Measurements from ENCODE around the gene SYNPR. TPM values are rescaled to one million over a fixed set of nuclear protein-coding genes. Genes with fewer than 3 reads are reported as not detected.
A peak's percentile ranks its signal among the peaks of the same experiment; 100 is the strongest.

Gene SYNPR
- polyA plus RNA-seq, 5 donors: 0.10 to 0.27 (median 0.25) TPM

DNA sequence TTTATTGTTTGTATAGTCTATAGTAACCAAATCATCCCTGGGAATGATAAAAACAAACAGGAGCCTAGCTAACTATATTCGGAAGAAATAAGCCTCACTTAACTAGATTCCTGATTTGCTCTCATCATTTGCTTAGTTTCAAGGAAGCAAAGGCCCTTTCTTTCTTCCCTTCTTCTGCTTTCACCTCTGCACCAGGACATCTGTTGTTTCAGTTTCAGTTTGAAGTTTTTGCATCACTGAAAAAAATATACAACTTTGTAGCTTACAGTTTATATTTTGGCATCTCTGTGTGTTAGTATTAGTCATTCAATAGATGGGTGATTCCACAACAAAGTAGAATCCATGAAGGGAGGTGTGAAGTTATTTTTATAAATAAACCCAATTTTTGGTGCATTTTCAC lies 260.8 kb downstream of the SYNPR start:
- DNase-seq: peak in 1 of 2 donors; percentile 1

- DNase-seq: no peak
Observed at GRCh38 chr3:63555767-63556166, 277.7 kb downstream of the SYNPR start.

DNA sequence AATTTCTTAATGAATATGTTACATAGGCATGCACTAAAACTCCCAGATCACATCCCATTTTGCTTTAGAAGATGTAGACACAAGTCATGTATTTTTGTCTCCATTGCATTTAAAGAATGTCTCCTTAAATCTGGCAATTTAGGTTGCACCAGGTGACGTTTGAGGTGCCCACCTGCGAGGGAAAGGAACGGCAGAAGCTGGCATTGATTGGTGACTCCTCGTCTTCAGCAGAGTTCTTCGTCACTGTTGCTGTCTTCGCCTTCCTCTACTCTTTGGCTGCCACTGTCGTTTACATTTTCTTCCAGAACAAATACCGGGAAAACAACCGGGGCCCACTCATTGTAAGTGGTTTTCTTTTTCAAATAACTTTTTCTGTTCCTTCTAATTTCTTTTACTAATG lies 278.3 kb downstream of the SYNPR start:
- DNase-seq: no peak

GRCh38 chr3:63557912-63558311 lies 279.8 kb downstream of the SYNPR start:
- DNase-seq: no peak

DNA sequence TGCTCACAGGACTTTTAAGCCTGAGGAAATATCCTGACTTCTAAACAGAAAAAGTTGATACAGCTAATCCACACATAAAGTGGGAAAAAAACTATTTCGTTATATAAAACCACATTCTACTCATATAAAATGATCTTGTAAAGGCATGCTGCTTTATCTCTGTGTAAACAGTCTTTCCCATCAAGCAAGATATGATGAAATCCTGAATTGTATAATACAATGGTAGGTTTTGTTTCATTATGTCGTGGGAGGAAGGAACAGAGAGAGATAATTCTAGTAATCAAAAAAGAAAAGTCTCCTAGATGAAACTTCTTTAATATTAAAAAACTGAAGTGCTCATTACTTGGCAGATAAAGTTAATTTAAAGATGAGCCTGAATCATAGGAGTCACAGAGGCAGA lies 281.8 kb downstream of the SYNPR start:
- DNase-seq: no peak

GRCh38 chr3:63561879-63562278 lies 283.8 kb downstream of the SYNPR start:
- no peak for DNase-seq

DNA sequence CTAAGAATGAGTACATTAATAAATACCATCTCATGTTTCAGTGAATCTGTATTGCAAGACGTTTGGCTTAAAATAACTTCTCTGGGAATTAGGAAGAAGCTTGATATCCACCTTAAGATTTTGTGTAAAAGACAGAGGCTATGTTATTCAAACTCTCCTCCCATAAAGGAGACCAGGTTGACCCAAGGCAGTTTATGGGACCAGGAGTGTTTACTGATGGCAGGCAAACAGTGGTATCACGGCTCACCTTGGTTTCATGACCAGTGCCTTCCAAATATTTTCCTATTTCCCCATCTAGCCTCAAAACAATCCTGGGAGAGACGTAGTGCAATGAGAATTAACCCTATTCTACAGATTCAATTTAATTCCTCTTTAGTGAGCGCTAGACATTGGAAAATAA lies 284.2 kb downstream of the SYNPR start:
- DNase-seq: no peak

DNA sequence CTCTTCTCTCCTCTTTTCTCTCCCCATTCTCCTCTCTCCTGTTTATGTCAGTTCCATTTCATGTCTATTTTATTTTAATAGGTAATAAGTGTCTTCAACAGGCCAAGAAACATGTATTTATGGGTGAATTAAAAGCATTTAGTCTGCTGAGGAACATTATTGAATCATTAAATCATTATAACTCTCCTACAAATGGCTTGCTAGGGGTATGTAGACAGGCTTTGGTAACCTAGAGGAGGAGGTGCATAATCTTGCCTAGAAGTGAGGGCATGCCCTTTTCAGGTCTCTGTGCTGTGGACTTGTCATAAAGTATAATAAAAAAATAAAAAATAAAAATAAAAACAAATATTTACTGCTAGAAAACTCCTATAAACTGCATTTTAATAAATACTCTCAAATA lies 285.5 kb downstream of the SYNPR start:
- DNase-seq: no peak

- no peak for DNase-seq
Observed at GRCh38 chr3:63565220-63565619, 287.1 kb downstream of the SYNPR start.

- no peak for DNase-seq
Observed at GRCh38 chr3:63571682-63572081, 293.6 kb downstream of the SYNPR start.

- peak; percentile 15 to 31 for DNase-seq
Observed at GRCh38 chr3:63576846-63577245, 298.7 kb downstream of the SYNPR start.

DNA sequence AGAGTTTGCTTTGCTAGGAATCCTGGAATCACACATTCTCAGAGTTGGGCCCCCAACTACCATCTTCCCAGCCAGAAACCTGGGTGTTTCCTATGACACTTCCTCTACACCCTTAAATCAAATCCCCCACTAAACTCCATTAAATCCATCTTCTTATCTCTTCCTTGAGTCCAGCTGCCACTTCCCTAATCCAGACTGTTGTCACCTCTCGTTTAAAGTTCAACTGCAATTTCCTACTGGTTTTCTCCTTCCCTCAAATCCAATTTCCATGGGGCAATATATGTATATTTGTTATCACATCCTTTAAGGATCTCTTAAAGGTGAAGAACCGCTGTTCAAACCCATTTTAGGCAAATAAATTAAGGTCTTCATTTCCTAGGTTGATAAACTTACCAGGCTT lies 300.8 kb downstream of the SYNPR start:
- DNase-seq: no peak

- DNase-seq: no peak
Observed at GRCh38 chr3:63580151-63580550, 302.0 kb downstream of the SYNPR start.

DNA sequence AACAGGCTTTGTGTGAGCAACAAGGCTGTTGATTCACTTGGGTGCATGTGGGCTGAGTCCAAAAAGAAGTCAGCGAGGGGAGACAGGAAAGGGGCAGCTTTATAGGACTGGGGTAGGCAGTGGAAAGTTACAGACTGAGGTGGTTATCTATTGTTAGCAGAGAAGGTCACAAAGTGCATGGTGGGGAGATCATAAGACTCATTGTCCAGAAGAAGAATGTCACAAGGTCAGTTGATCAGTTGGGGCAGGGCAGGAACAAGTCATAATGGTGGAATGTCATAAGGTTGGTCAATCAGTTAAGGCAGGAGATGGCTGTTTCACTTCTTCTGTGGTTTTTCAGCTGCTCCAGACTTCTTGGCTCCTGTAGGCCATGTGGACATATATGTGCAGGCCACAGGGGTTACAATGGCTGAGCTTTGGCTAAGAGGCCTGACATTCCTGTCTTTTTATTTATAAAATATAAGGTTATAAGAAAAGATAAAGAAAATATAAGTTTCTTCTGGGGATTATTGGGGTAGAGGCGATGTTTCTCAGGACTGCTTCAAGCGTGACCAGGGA lies 304.9 kb downstream of the SYNPR start:
- no peak for DNase-seq

GRCh38 chr3:63584681-63585080 lies 306.6 kb downstream of the SYNPR start:
- DNase-seq: no peak

DNA sequence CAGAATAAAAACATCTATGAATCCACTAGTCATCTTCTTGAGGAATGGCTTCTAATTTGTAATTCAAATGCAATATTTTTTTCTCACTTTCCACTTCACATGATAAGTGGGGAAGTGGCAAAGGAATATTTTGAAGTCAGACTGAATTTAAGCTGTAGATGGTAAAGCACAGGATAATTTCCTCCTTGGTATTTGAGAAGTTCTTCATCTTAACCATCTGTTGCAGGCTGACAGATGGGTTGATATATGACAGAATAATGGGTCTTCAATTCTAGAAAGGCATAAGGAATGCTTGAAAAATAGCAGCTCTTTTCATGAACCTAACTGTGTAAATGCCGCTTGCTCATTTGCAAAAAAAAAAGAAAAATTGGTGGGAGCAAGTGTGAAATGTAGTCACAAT lies 307.8 kb downstream of the SYNPR start:
- no peak for DNase-seq

DNA sequence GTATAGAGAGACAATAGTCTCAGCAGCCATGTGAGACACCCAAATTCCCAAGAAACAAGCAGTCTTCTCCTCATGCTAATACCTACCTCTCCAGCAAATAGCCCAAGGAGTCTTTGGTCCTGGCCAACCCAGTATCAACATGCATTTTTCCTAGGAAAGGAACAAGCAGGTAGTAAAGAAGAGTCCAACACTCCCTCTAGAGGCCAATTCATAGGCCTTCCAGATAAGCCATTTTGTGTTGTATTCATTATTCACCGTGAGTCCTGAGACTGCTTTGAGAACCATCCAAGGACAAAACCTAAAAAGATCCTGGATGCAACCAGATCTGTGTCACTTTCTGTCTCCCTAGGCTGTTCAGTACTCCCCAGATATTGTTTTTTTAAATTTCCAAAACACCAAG lies 310.8 kb downstream of the SYNPR start:
- no peak for DNase-seq

- no peak for DNase-seq
Observed at GRCh38 chr3:63593779-63594178, 315.7 kb downstream of the SYNPR start.

GRCh38 chr3:63595221-63595620 lies 317.1 kb downstream of the SYNPR start:
- no peak for DNase-seq

DNA sequence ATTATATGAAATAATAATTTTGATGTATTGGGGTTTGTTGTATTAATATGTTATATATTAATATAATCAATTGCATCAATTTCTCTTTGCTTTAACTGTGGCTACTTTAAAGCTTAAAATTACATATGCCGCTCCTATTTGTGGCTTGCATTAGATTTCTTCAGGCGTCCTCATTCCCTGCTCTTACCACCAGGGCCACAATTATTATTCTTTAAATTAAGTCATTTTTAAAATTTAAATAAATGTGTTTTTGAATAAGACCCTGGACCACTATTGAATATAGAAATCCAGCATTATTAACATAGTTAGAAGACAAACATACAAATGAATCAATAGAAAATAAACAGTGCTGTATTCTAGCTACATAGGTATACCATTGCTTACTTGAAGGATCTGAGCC lies 318.9 kb downstream of the SYNPR start:
- no peak for DNase-seq

GRCh38 chr3:63607716-63608115 lies 329.6 kb downstream of the SYNPR start:
- no peak for DNase-seq

DNA sequence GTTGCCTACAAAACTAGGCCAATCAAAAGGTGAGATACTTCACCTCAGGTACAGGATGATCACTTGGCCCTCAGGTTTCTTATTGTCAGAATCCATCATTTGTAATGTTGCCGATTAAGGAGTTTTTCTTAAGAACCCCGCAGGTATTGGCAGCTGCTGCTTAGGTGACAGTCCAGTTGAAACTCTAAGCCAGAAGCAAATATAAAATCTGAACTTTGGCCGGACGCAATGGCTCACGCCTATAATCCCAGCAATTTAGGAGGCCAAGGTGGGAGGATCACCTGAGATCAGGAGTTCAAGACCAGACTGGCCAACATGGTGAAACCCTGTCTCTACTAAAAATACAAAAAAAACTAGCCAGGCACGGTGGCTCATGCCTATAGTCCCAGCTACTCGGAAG lies 331.3 kb downstream of the SYNPR start:
- no peak for DNase-seq

DNA sequence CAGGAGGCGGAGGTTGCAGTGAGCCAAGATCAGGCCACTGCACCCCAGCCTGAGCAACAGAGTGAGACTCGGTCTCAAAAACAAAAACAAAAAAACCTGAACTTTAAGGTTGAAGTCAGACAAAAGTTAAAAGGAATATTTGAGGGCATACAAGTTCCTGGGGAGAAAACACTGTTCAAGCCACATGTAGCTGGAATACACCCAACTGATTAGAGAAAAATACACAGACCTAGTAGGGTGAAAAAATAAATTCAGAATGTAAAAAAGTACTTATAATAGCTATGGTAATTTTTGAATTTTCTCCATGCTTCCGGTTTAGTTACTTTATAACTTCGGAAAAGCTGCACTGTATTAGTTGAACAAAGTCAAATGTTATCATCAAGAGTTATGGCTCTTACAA lies 331.7 kb downstream of the SYNPR start:
- no peak for DNase-seq

GRCh38 chr3:63611382-63611781 lies 333.3 kb downstream of the SYNPR start:
- no peak for DNase-seq

GRCh38 chr3:63613561-63613960 lies 335.5 kb downstream of the SYNPR start:
- DNase-seq: no peak

Data from right lung (tissue), 5 donors.